DND-41 (cell line): Measurements from ENCODE around the gene RNF144A.

Experiments
- ATAC-seq: fragments of 200-7000 bp; cut with Tn5 transposase; 3 replicates; pipeline ENCODE4 v1.9.1; 2021; ENCODE audit warnings: low read depth; ENCODE audit not compliant: insufficient read depth
- DNase-seq: peaks from one replicate; pipeline ENCODE4 v3.0.0-alpha.2; 2020
- H2AFZ ChIP-seq: 2 replicates; pipeline ENCODE4 v1.6.0; 2012; ENCODE audit warnings: low read depth, low read length
- H3K27ac ChIP-seq: 2 replicates; pipeline ENCODE4 v1.5.1; 2012; ENCODE audit warnings: low read length, inconsistent platforms
- H3K27me3 ChIP-seq: fragments of 200-600 bp; sonication (generic); 2 replicates; pipeline ENCODE4 v1.6.0; 2012; ENCODE audit warnings: low read length, mild to moderate bottlenecking, inconsistent platforms; ENCODE audit not compliant: insufficient read depth, poor library complexity
- H3K36me3 ChIP-seq: 2 replicates; pipeline ENCODE4 v1.5.1; 2012; ENCODE audit warnings: low read length, inconsistent platforms; ENCODE audit not compliant: insufficient read depth
- H3K4me1 ChIP-seq: 2 replicates; pipeline ENCODE4 v1.5.1; 2012; ENCODE audit warnings: mild to moderate bottlenecking, low read length; ENCODE audit not compliant: insufficient read depth
- H3K4me2 ChIP-seq: 2 replicates; pipeline ENCODE4 v1.6.0; 2012; ENCODE audit warnings: mild to moderate bottlenecking, moderate library complexity, low read length, inconsistent platforms; ENCODE audit not compliant: insufficient read depth
- H3K4me3 ChIP-seq, 2 experiments: fragments of 200-600 bp in 1 of 2; shearing (Covaris generic) in 1 of 2; 2 replicates each; pipeline ENCODE4 v1.5.1; 2012 to 2016; ENCODE audit warnings: inconsistent platforms in 2 of 2, low read length in 2 of 2, mild to moderate bottlenecking in 2 of 2, low read depth in 1 of 2, moderate library complexity in 1 of 2
- H3K79me2 ChIP-seq: 2 replicates; pipeline ENCODE4 v1.6.0; 2012; ENCODE audit warnings: low read length, inconsistent platforms; ENCODE audit not compliant: insufficient read depth
- H3K9ac ChIP-seq: 2 replicates; pipeline ENCODE4 v1.6.0; 2012; ENCODE audit warnings: low read depth, mild to moderate bottlenecking, inconsistent platforms, low read length, moderate library complexity
- H3K9me3 ChIP-seq: 2 replicates; pipeline ENCODE4 v1.5.1; 2012; ENCODE audit warnings: low read length, moderate library complexity, mild to moderate bottlenecking, inconsistent platforms; ENCODE audit not compliant: insufficient read depth, severe bottlenecking
- H4K20me1 ChIP-seq: 2 replicates; pipeline ENCODE4 v1.6.0; 2012; ENCODE audit warnings: low read length; ENCODE audit not compliant: insufficient read depth
- CTCF ChIP-seq: IDR thresholded peaks from 2 replicates; pipeline ENCODE4 v1.5.1; 2012; ENCODE audit warnings: borderline replicate concordance, low read length, moderate library complexity, mild to moderate bottlenecking; ENCODE audit not compliant: poor library complexity, severe bottlenecking; ENCODE audit errors: extremely low read depth
- EZH2 ChIP-seq: IDR thresholded peaks from 3 replicates; pipeline ENCODE4 v1.6.1; 2012; ENCODE audit warnings: borderline replicate concordance, low read depth, mild to moderate bottlenecking, moderate library complexity, low read length, inconsistent platforms; ENCODE audit not compliant: severe bottlenecking

The RNF144A gene

GRCh38 chr2:6921321-6921922 lies 4.2 kb downstream of the RNF144A start:
- H3K9ac ChIP-seq: no peak overlapping the region
- H3K36me3 ChIP-seq: peaks cover 70% of the 10 kb centered on the region
- no peaks in the 10 kb centered on the region for H3K27me3 ChIP-seq
- no peak for DNase-seq
- peak overlapping the region; percentile 36 for H3K27ac ChIP-seq
- no peak overlapping the region for H2AFZ ChIP-seq
- H3K79me2 ChIP-seq: peaks cover 97% of the 10 kb centered on the region
- H4K20me1 ChIP-seq: peaks cover 73% of the 10 kb centered on the region
- peak overlapping the region; percentile 85; the same call in 1 of the 2 replicates for H3K4me2 ChIP-seq
- ATAC-seq: no peak
- TF ChIP-seq EZH2: no peak
- no peak for TF ChIP-seq CTCF
- no peak overlapping the region for H3K4me3 ChIP-seq
- no peaks in the 10 kb centered on the region for H3K9me3 ChIP-seq
- peaks cover 82% of the 10 kb centered on the region for H3K4me1 ChIP-seq

- no peak for ATAC-seq
- no peak overlapping the region for H3K9ac ChIP-seq
- H4K20me1 ChIP-seq: peaks cover 80% of the 10 kb centered on the region
- H3K4me1 ChIP-seq: peaks cover 83% of the 10 kb centered on the region
- DNase-seq: no peak
- no peaks in the 10 kb centered on the region for H3K27me3 ChIP-seq
- H3K27ac ChIP-seq: peak overlapping the region; percentile 36
- H3K36me3 ChIP-seq: peaks cover 77% of the 10 kb centered on the region
- H3K4me2 ChIP-seq: peak overlapping the region; percentile 85
- no peaks in the 10 kb centered on the region for H3K9me3 ChIP-seq
- H2AFZ ChIP-seq: no peak overlapping the region
- TF ChIP-seq CTCF: peak; percentile 33
- TF ChIP-seq EZH2: no peak
- 0 out of 4 replicates have a peak overlapping the region, but pooled peaks of 1 of the 2 experiments have one; percentile 7 for H3K4me3 ChIP-seq
- peaks cover 99% of the 10 kb centered on the region for H3K79me2 ChIP-seq
These were observed 5.0 kb downstream of the RNF144A start for GRCh38 chr2:6922201-6922656.

GRCh38 chr2:6923319-6923718 lies 6.1 kb downstream of the RNF144A start:
- TF ChIP-seq CTCF: no peak
- no peak for TF ChIP-seq EZH2
- Histone ChIP-seq H3K27me3 (no peaks in the 10 kb centered on the region), H4K20me1 (peaks cover 91% of the 10 kb centered on the region), H3K9me3 (no peaks in the 10 kb centered on the region), H3K4me3 (no peak overlapping the region), H3K4me2 (peak overlapping the region; percentile 39; the same call in 1 of the 2 replicates), H3K9ac (no peak overlapping the region), H3K4me1 (peaks cover 94% of the 10 kb centered on the region), H3K27ac (no peak overlapping the region; the same call in 1 of the 2 replicates), H2AFZ (no peak overlapping the region), H3K79me2 (peaks cover 99% of the 10 kb centered on the region), H3K36me3 (peaks cover 86% of the 10 kb centered on the region)
- DNase-seq (no peak), ATAC-seq (no peak)
